NCI-H128 (cell line): ENCODE data around the gene LY6G5B.

ENCODE experiments used
- DNase-seq: peaks from one replicate; lab custom pipeline; 2025; ENCODE audit not compliant: unreplicated experiment; lab: John Stamatoyannopoulos, UW

Gene LY6G5B

GRCh38 chr6:31669676-31670075 lies at the start of gene LY6G5B:
LY6G5B (plus strand) TSS chr6:31669976; CDS start chr6:31670951, 975 bp downstream.
- DNase-seq: no peak

- peak; percentile 66 for DNase-seq
Measured at GRCh38 chr6:31620586-31621319, 49.0 kb upstream of the LY6G5B start, which contains the start of gene PRRC2A. PRRC2A (plus strand) TSS chr6:31620715; CDS start chr6:31622790, 2,075 bp downstream.

- no peak for DNase-seq
Measured at GRCh38 chr6:31621320-31621939, 48.3 kb upstream of the LY6G5B start.

- DNase-seq: no peak
Measured at GRCh38 chr6:31621991-31622390, 47.8 kb upstream of the LY6G5B start.

GRCh38 chr6:31622684-31623091 lies 47.1 kb upstream of the LY6G5B start:
- DNase-seq: no peak

GRCh38 chr6:31624070-31624469 lies 45.7 kb upstream of the LY6G5B start:
- DNase-seq: no peak

- no peak for DNase-seq
Measured at GRCh38 chr6:31626952-31627351, 42.8 kb upstream of the LY6G5B start.

- DNase-seq: no peak
Measured at GRCh38 chr6:31627690-31628287, 42.0 kb upstream of the LY6G5B start.

- no peak for DNase-seq
Measured at GRCh38 chr6:31629014-31629413, 40.8 kb upstream of the LY6G5B start.

GRCh38 chr6:31630177-31630934 lies 39.4 kb upstream of the LY6G5B start:
- DNase-seq: no peak

- no peak for DNase-seq
Measured at GRCh38 chr6:31631209-31631608, 38.6 kb upstream of the LY6G5B start.

- no peak for DNase-seq
Measured at GRCh38 chr6:31631681-31632278, 38.0 kb upstream of the LY6G5B start.

GRCh38 chr6:31632279-31632946 lies 37.4 kb upstream of the LY6G5B start:
- DNase-seq: no peak

GRCh38 chr6:31633447-31633846 lies 36.3 kb upstream of the LY6G5B start:
- DNase-seq: no peak

- no peak for DNase-seq
Measured at GRCh38 chr6:31634131-31634530, 35.6 kb upstream of the LY6G5B start.

- DNase-seq: no peak
Measured at GRCh38 chr6:31634969-31635575, 34.7 kb upstream of the LY6G5B start.

- DNase-seq: no peak
Measured at GRCh38 chr6:31636698-31637596, 32.8 kb upstream of the LY6G5B start.

- DNase-seq: no peak
Measured at GRCh38 chr6:31639043-31639442, 30.7 kb upstream of the LY6G5B start.

GRCh38 chr6:31639449-31639861 lies 30.3 kb upstream of the LY6G5B start:
- DNase-seq: no peak
